ENCODE results near the gene INSL6. TPM values are rescaled to one million over a fixed set of nuclear protein-coding genes. Genes with fewer than 3 reads are reported as not detected.

INSL6 gene
- total RNA-seq, 2 donors from 2014 or later: not detected

- DNase-seq (ENCODE audit: low spot score) (no peak), ATAC-seq (no peak)
- peaks cover 0 to 7% of the 10 kb centered on the region in 2 donors for H3K4me1 Mint-ChIP-seq (ENCODE audit: low read depth in 2 of 2)
- H3K9me3 Mint-ChIP-seq: peaks cover 23% of the 10 kb centered on the region
- H3K27me3 Mint-ChIP-seq: no peaks in the 10 kb centered on the region
- H3K36me3 Mint-ChIP-seq: peaks cover 54% of the 10 kb centered on the region
- H3K27ac Mint-ChIP-seq: no peak overlapping the region
- H3K4me3 Mint-ChIP-seq: no peak overlapping the region
Observed at GRCh38 chr9:5144217-5144616, 41.2 kb downstream of the INSL6 start.

- Mint-ChIP-seq H3K27me3 (no peaks in the 10 kb centered on the region), H3K4me3 (no peak overlapping the region), H3K36me3 (peaks cover 46% of the 10 kb centered on the region), H3K4me1 (ENCODE audit: low read depth in 2 of 2) (no peaks in the 10 kb centered on the region), H3K9me3 (peaks cover 26% of the 10 kb centered on the region), H3K27ac (no peak overlapping the region)
- ATAC-seq (no peak), DNase-seq (ENCODE audit: low spot score) (no peak)
Observed at GRCh38 chr9:5140151-5140550, 45.3 kb downstream of the INSL6 start.

- Mint-ChIP-seq H3K9me3 (no peaks in the 10 kb centered on the region), H3K27me3 (no peaks in the 10 kb centered on the region), H3K27ac (no peak overlapping the region), H3K36me3 (peaks cover 17% of the 10 kb centered on the region), H3K4me1 (ENCODE audit: low read depth in 2 of 2) (peaks cover 0 to 5% of the 10 kb centered on the region in 2 donors), H3K4me3 (no peak overlapping the region)
- no peak for ATAC-seq
- DNase-seq (ENCODE audit: low spot score): no peak
Observed at GRCh38 chr9:5122516-5122915, 62.9 kb downstream of the INSL6 start.

- Mint-ChIP-seq H3K4me3 (no peak overlapping the region), H3K36me3 (peaks cover 15% of the 10 kb centered on the region), H3K27ac (no peak overlapping the region), H3K27me3 (no peaks in the 10 kb centered on the region), H3K9me3 (no peaks in the 10 kb centered on the region), H3K4me1 (ENCODE audit: low read depth in 2 of 2) (peaks cover 0 to 5% of the 10 kb centered on the region in 2 donors)
- DNase-seq (ENCODE audit: low spot score) (no peak), ATAC-seq (no peak)
Observed at GRCh38 chr9:5122116-5122515, 63.3 kb downstream of the INSL6 start.

GRCh38 chr9:5113994-5114748 lies 71.3 kb downstream of the INSL6 start:
- H3K4me3 Mint-ChIP-seq: no peak overlapping the region
- no peaks in the 10 kb centered on the region for H3K9me3 Mint-ChIP-seq
- H3K4me1 Mint-ChIP-seq (ENCODE audit: low read depth in 2 of 2): no peaks in the 10 kb centered on the region
- no peaks in the 10 kb centered on the region for H3K27me3 Mint-ChIP-seq
- no peak overlapping the region for H3K27ac Mint-ChIP-seq
- DNase-seq (ENCODE audit: low spot score) (no peak), ATAC-seq (no peak)
- H3K36me3 Mint-ChIP-seq: peaks cover 6% of the 10 kb centered on the region

Other genes with a start within 250 kb of the INSL6 start
- gene JAK2, start 200.4 kb downstream of the INSL6 start, total RNA-seq: 10 to 100 TPM; 34.6 to 35.9 TPM
- not detected for gene INSL4, start 45.8 kb upstream of the INSL6 start, total RNA-seq
- gene RLN2, start 119.1 kb upstream of the INSL6 start, total RNA-seq: under 1 TPM in 1 of 2 donors, not detected in 1; 0.40 TPM
- 1 to 10 TPM in 1 of 2 donors, not detected in 1; 1.1 TPM for gene RLN1, start 154.2 kb upstream of the INSL6 start, total RNA-seq

All from natural killer cell treated with Interleukin-12 subunit alpha and Interleukin-12 subunit beta and Interleukin-15 and Interleukin-18, amount 100 ng/mL, for 72 hours (primary cell).